HEK293 (cell line): ENCODE measurements around the gene KDELR1.

Experiments used
- CTCF ChIA-PET: fragments of 350-600 bp; formaldehyde crosslinking; extraction: SDS; loops from one replicate; lab custom pipeline; 2021; ENCODE audit warnings: antibody characterized with exemption; lab: Yijun Ruan, JAX
- POLR2A ChIA-PET: fragments of 300-600 bp; formaldehyde crosslinking; extraction: SDS; loops from one replicate; lab custom pipeline; 2020; ENCODE audit warnings: antibody characterized with exemption, inconsistent platforms; lab: Yijun Ruan, JAX
- H3K27ac ChIP-seq: fragments of 200-500 bp; sonication (Bioruptor generic); 2 replicates; pipeline ENCODE4 v1.5.1; 2014; ENCODE audit warnings: low read depth, low read length, control low read depth, inconsistent platforms; ENCODE audit errors: extremely low read depth
- H3K36me3 ChIP-seq, 2 experiments: fragments of 200-500 bp in 1 of 2; sonication (Bioruptor generic) in 1 of 2; 1 replicate in 1 of 2; 2 replicates in 1 of 2; pipeline ENCODE4 v1.5.1; 2014 to 2017; ENCODE audit warnings: inconsistent platforms in 2 of 2, low read length in 2 of 2; ENCODE audit not compliant: control insufficient read depth in 2 of 2, insufficient read depth in 1 of 2
- H3K4me1 ChIP-seq: fragments of 200-500 bp; sonication (Bioruptor generic); 2 replicates; pipeline ENCODE4 v1.5.1; 2014; ENCODE audit warnings: mild to moderate bottlenecking, low read length, inconsistent platforms; ENCODE audit not compliant: control insufficient read depth, insufficient read depth
- H3K4me3 ChIP-seq: 2 replicates; pipeline ENCODE4 v1.5.1; 2011; ENCODE audit warnings: low read depth, mild to moderate bottlenecking, control low read depth, low read length, moderate library complexity
- H3K9me3 ChIP-seq: fragments of 200-500 bp; sonication (Bioruptor generic); 2 replicates; pipeline ENCODE4 v1.5.1; 2014; ENCODE audit warnings: low read depth, low read length, inconsistent platforms; ENCODE audit not compliant: control insufficient read depth, insufficient read depth
- GLI2 ChIP-seq: fragments of 450-650 bp; formaldehyde crosslinking; IDR thresholded peaks from 2 replicates; pipeline ENCODE4; 2017; ENCODE audit warnings: missing biosample characterization, missing genetic modification characterization, low read depth, borderline replicate concordance
- HIC1 ChIP-seq: fragments of 450-650 bp; formaldehyde crosslinking; IDR thresholded peaks from 2 replicates; pipeline ENCODE4 v1.5.1; 2016; ENCODE audit warnings: missing biosample characterization, missing genetic modification characterization
- HOXC10 ChIP-seq: sonication (generic); formaldehyde crosslinking; IDR thresholded peaks from 2 replicates; pipeline ENCODE4 v1.8.1; 2023; ENCODE audit warnings: mild to moderate bottlenecking, missing genetic modification reagents
- PBX3 ChIP-seq: sonication (generic); formaldehyde crosslinking; IDR thresholded peaks from 2 replicates; pipeline ENCODE4 v1.8.1; 2022; ENCODE audit warnings: mild to moderate bottlenecking, moderate library complexity, missing genetic modification reagents
- PRDM2 ChIP-seq: fragments of 450-650 bp; formaldehyde crosslinking; IDR thresholded peaks from 2 replicates; pipeline ENCODE4 v1.5.1; 2016; ENCODE audit warnings: missing biosample characterization, missing genetic modification characterization, borderline replicate concordance
- SCRT1 ChIP-seq: fragments of 450-650 bp; formaldehyde crosslinking; IDR thresholded peaks from 2 replicates; pipeline ENCODE4 v1.5.1; 2016; ENCODE audit warnings: missing biosample characterization, missing genetic modification characterization, borderline replicate concordance
- ZNF10 ChIP-seq: fragments of 450-650 bp; formaldehyde crosslinking; IDR thresholded peaks from 2 replicates; pipeline ENCODE4 v1.5.1; 2017; ENCODE audit warnings: missing biosample characterization, missing genetic modification characterization
- ZNF292 ChIP-seq: fragments of 450-650 bp; formaldehyde crosslinking; IDR thresholded peaks from 2 replicates; pipeline ENCODE4 v1.5.1; 2016; ENCODE audit warnings: low read depth, missing biosample characterization, missing genetic modification characterization, borderline replicate concordance
- ZNF324 ChIP-seq: fragments of 450-650 bp; formaldehyde crosslinking; IDR thresholded peaks from 2 replicates; pipeline ENCODE4 v1.5.1; 2016; ENCODE audit warnings: missing biosample characterization, missing genetic modification characterization
- ZNF521 ChIP-seq: fragments of 450-650 bp; formaldehyde crosslinking; IDR thresholded peaks from 2 replicates; pipeline ENCODE4 v1.5.1; 2017; ENCODE audit warnings: missing biosample characterization, mild to moderate bottlenecking, missing genetic modification characterization
- ZNF560 ChIP-seq: fragments of 450-650 bp; formaldehyde crosslinking; IDR thresholded peaks from 2 replicates; pipeline ENCODE4 v1.5.1; 2017; ENCODE audit warnings: missing biosample characterization, missing genetic modification characterization, borderline replicate concordance
- ZNF580 ChIP-seq: fragments of 450-650 bp; formaldehyde crosslinking; IDR thresholded peaks from 2 replicates; pipeline ENCODE4 v1.5.1; 2016; ENCODE audit warnings: missing biosample characterization, missing genetic modification characterization
- ZNF639 ChIP-seq: fragments of 450-650 bp; formaldehyde crosslinking; IDR thresholded peaks from 2 replicates; pipeline ENCODE4 v1.5.1; 2016; ENCODE audit warnings: missing biosample characterization, missing genetic modification characterization
- ZNF776 ChIP-seq: fragments of 450-650 bp; formaldehyde crosslinking; IDR thresholded peaks from 2 replicates; pipeline ENCODE4 v1.5.0; 2017; ENCODE audit warnings: missing biosample characterization, missing genetic modification characterization, borderline replicate concordance
- ZSCAN18 ChIP-seq: fragments of 450-650 bp; formaldehyde crosslinking; IDR thresholded peaks from 2 replicates; pipeline ENCODE4 v1.5.1; 2016; ENCODE audit warnings: missing biosample characterization, missing genetic modification characterization

KDELR1 gene

GRCh38 chr19:48351341-48351752 is 40.0 kb downstream of the KDELR1 start (continued):
- TF ChIP-seq ZNF560 (tag by site-specific recombination) (no peak), ZNF580 (tag by site-specific recombination) (peak; percentile 98), ZNF521 (tag by site-specific recombination) (no peak), GLI2 (tag by site-specific recombination) (no peak), ZNF292 (tag by site-specific recombination) (no peak), ZNF776 (tag by site-specific recombination) (no peak), ZSCAN18 (no peak), PRDM2 (tag by site-specific recombination) (no peak), PBX3 (CRISPR knock-in tag) (no peak)

- ChIA-PET CTCF (interaction anchor here (0.6 to 2.2 kb wide), 21 partner anchors 10 to 323 kb away, joined by 3 to 25 read pairs (median 3); partner anchors contain the start of genes KDELR1, SYNGR4 and TMEM143), POLR2A (interaction anchor here (1.0 to 2.1 kb wide), 3 partner anchors 12 to 30 kb away, joined by 4 to 7 read pairs (median 5); partner anchors contain the start of genes SYNGR4 and TMEM143)
- Histone ChIP-seq H3K4me1 (no peaks in the 10 kb centered on the region), H3K4me3 (no peak overlapping the region), H3K27ac (no peak overlapping the region), H3K36me3 (no peaks in the 10 kb centered on the region; a peak in 1 of 3 replicates), H3K9me3 (no peaks in the 10 kb centered on the region)
- TF ChIP-seq ZNF10 (tag by site-specific recombination) (no peak), HIC1 (no peak), HOXC10 (CRISPR knock-in tag) (no peak), ZSCAN18 (no peak), ZNF639 (no peak), ZNF324 (tag by site-specific recombination) (no peak), SCRT1 (tag by site-specific recombination) (no peak)
Observed at GRCh38 chr19:48350856-48351255, 40.5 kb downstream of the KDELR1 start.
